NCI-H1048 (cell line): Measurements from ENCODE around the gene FAM181A.

Experiments
- DNase-seq: peaks from one replicate; lab custom pipeline; 2025; lab: John Stamatoyannopoulos, UW

FAM181A gene

DNA sequence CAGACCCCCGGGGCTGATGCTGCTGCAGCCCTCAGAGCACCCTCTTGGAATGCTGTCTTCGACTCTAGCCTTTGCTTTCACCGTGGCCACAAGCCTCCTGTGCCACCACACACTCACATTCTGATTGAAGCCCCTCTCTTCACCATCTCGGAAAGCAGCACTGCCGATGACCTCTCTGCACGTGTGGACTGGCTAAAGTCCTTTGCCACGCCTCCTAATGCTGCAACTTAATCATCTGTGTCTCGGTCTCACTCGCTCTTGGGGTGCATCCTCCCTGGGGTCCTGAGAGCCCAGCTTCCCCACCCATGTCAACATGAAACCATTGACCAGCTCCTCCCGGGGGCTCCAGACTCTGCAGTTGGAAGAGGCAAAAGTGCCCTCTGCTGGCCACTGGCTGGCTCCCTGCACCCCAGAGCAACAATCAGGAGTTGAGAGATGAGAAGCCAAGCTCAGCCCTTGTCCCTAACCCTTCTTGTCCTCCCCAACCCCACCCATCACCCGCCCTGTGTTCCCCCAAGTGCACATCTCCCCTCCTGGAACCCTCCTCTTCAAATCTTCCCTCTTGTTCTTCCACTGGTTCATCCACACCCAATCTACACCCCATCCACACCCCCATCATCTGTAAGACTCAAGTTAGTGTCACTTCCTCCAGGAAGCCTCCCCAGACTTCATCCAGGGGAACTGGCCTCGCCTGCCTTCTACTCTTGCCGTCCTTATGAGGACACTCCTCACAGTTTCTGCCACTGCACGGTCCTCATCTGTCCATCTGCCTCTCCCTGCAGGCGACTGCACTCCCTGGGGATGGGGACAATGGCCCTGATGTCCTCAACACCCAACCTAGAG lies 23.6 kb upstream of the FAM181A start:
- no peak for DNase-seq

DNA sequence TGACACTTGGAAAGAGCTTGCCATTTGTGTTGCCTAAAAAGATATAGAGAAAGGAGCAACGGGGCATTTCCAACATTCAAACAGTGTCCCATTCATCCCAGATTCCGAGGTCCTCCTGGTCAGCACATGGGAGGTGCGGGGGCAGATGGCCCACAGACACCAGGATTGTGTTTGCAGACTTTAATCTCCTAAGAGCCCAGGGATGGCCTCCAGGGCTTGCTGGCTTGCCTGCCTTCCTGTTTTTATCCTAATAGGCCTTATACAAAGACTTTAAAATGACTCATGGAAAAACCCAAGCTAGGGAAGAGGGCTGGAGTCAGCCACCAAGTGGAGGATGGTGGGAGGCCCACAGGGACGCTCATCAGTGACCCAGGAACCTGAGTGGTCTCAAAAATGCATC lies 21.5 kb upstream of the FAM181A start:
- DNase-seq, result no peak

DNA sequence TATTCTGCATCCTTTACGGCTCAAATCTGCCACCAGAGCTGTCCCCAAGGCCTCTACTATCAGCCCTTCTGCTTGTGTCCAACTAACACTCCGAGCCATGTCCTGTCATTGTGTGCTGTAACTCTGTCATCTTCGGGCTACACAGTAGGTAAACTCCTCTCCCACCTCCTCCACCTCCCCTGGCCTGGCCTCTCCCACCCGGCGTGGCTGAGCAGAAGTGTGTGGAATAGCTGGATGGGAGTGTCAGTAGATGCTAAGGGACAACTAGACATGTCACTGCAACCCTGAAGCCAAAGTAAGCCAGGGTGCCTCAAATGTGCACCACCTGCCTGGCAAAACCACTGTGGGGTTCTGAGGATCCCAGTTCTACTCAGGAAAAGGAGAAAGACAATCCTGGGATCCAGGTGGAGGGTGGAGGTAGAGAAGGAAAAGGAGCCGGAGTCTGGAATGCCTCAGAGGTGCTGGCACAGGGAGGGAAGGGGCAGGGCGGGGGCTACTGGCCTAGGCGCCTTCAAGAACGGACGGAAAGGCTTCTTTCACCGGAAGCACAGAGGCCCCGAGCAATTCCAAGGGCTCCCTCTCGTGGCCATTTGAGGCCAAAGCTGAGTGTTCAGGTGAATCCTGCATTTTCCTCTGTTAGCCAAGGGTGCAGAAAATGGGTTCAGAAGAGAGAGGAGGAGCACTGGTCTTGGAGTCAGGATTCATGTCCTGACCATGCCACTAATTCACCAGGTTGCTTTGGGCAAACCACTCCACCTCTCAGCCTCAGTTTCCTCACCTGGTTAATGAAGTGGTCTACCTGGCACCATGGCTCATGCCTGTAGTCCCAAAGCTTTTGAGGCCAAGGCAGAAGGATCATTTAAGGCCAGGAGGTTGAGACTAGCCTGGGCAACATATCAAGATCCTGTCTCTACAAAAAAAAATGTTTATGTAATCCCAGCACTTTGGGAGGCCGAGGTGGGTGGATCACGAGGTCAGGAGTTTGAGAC lies 20.5 kb upstream of the FAM181A start:
- peak; percentile 28 for DNase-seq

DNA sequence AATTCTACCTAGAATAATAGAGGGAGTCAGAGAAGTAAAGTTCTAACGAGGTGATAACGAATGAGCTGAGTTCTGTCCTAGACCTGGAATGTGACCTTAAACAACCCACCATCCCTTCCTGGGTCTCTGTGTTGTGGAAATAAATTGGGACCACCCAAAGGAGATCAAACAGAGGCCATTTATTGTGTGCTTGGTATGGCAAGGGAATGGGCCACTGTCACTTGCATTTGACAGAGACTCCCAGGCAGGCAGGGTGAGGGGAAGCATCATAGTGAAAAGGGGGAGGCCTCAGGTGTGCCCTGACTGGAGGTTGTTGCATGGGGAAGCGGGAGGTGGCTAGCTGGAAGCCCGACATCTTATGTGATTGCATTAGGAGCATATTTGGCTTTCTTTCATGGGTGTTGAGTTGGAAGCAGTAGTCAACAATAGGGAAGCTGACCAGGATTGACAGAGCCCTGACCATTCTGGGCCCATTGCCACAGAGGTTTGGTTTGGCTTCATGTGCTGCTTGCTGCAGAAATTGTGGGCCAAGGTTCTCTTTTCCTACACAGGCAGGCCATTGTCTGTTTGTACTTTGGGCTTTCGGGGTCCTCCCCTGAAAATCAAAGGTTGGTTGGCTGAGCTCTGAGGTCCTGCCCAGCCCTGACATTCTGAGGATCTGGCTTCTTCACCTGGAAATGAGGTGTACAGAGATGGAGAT lies 17.6 kb upstream of the FAM181A start:
- DNase-seq, result no peak

DNA sequence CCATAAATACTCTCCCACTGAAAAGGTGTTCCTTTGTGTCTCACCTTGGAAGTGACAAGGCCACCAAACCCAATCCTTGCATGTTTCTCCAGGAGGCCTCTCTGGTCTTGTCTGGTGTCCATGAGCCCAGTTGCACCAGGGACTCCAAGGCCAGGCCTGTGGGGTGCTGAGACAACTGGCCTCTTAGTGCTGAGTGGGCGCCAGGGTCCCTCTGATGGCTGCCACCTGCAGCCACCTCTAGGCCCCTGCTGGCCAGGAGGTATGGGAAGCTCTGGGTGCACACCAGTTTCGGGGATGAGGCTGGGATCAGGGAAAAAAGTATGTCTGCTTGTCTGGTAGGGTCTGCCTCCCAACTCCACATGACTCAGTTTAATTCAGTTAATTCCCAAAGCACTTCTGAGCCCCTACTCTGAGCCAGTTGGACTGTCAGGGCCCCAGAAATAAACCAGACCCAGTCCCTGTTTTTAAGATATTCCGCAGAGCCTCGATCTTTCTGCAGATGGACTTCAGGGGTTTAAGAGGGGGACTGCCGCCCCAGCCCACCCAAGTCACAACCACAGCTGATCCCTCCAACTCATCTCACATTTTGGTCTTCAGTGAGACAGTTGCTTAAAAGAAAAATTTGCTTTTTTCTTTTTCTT lies 15.0 kb upstream of the FAM181A start:
- no peak for DNase-seq

DNA sequence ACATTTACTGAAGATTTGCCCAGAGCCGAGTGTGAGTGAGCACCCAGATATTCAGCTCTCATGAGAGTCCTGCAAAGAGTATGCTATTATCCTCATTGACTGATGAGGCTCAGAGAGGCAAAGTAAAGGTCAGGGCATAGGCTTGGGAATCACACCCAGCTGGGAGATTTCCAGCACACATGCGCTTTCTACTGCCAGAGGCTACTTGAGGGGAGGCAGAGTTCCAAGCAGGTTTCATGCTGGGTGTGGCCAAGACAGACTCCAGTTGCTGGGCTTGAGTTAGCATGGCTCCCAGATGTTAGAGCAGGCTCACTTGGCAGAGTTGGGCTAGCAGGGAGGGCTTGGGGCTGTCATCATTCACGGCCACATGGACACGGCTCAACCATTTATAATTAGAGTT lies 14.4 kb upstream of the FAM181A start:
- DNase-seq, result no peak

DNA sequence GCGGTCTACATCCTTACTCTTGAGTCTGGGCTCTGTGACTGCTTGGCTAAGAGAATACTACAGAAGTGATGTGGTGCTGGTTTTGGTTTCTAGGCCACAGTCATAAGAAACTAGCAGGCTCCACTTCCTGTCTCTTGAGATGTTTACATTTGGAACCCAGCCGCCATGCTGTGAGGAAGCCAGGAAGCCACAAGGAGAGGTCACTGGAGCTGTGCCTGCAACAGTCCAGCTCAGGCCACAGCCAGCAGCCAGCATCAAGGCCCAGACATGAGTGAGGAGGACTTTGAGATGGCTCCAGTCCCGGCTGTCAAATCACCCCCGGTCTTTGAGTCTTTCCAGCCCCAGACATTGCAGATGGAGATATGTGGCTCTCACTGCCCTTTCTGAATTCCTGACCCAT lies 12.9 kb upstream of the FAM181A start:
- DNase-seq, result no peak

DNA sequence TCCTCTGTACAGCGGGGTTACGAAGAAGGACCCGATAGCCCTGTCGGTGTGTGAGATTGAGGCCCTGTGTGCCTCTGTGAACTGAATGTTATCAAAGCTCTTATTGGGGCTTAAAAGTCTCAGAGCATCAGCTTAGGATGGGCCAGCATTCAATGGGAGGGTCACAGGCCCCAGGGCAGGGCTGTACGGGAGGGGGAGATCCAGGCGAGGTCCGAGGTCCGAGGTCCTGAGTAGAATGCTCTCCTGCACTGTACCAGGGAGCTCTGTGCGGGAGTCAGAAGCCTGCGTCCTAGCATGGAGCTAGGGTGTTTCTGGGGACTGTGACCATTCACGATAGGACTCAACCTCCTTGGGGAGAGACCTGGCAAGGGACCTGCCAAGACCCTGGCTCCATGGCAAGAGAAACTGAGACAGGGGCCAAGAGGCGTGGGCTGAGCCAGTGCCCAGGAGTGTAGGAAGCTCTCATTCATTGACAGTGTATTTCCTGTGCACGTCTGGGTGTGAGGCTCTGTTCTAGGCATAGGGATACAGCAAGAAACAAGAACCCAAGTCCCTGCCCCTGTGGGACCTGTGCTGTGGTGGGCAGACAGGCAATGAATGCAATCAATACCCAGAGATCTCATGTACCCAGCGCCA lies 12.0 kb upstream of the FAM181A start:
- no peak for DNase-seq

DNA sequence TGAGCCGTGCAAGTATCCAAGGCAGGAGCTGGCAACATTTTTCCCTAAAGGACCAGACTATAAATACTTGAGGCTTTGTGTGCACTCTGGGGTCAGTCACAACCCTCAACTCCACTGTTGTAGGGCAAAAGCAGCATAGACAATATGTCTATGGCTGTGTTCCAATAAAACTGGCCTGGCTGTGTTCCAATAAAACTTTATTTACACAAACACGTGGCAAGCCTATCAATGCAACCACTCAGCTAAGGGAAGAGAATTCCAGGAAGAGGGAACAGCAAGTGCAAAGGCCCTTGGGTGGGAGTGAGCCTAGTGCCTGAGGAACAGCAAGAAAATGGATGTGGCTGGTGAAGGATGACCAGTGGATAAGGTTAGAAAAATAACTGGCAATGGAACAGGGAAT lies 11.3 kb upstream of the FAM181A start:
- DNase-seq, result no peak

DNA sequence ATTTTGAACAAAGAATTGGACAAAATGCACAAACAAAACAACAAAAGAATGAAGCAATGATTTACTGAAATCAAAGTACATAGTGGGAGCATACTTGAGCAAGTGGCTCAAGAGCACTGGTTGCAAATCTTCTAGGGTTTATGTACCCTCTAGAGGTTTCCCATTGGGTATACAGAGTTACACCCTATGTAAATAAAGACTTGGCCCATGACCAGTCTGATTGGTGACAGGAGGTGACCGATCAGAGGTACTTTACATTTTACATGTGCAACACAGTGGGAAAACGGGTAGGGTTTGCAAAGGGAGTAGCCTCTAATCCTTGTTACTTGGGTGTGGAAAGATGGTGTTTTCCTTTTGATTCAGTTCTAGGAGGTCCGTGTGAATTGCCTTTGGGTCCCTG lies 10.6 kb upstream of the FAM181A start:
- no peak for DNase-seq

DNA sequence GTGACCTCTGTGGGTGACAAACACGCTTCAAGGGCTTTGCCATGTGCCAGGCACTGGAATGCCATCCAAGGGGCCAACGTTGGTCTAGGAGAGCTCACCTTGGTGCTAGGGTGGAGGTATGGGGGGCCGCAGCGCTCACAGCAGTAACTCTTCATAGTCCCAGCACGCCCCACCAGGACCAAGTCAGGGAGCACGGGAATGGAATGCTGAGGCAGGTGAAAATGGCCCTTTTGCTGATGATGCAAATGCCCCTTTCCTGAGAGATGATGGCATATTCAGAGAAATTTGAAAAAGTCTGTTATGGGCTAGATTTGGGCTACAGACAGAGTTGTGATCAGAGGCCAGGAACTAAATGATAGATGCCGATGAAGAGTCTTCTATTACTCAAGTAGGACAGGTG lies 10.0 kb upstream of the FAM181A start:
- no peak for DNase-seq

DNA sequence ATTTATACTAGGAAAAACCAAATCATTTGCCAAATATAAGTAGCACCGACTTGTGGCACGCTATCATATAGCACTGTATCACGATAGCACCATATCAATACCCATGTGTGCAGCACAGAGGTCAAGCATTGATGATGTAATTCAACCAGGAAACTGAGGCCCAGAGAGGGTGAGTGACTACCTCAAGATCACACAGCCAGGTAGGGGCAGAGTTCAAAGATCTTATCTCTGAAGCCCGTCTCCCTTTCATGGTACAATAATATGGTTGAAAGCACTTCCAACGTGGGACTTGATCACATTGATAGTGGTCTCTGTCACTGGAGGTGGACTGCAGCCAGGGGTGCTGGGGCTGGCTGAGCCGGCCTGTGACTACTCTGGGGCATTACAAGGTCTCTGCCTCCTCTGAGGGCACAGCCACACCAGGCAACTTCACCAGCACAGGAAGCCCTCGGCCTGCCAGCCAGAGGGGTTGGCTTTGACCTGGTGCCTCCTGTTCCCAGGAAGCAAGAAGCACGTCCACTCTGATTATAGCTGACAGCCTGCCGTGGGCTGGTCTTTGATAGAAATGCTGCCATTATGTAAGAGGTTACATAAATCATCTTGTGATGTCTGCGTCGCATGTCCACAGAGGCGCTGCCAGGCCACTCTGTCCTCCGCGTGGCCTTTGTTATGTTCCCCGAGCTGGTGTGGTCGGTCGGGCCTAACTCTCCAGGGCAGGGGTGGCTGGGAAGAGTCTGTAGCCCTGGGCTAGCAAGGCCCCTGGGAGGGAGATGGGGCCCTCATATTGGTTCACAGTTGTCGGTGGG lies 5.9 kb upstream of the FAM181A start:
- DNase-seq, result no peak

DNA sequence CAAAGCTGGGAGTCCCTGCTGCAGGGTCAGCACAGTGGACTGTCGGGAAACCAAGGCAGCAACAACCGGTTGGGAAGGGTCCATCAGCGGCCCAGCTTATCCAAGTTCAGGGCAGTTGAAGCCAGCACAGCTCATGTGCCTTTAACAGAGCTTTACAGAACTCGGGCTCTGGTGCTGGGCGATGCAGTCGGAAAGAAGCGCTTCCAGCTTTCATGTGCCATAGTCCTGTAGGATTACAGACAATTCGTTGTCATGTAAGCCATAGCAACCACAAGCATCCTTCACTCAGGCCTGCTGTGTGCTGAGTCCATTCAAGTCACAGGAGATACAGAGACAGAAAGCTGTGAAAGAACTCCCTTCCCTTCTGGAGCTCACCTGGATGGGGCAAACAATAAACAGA lies 3.5 kb upstream of the FAM181A start:
- no peak for DNase-seq

DNA sequence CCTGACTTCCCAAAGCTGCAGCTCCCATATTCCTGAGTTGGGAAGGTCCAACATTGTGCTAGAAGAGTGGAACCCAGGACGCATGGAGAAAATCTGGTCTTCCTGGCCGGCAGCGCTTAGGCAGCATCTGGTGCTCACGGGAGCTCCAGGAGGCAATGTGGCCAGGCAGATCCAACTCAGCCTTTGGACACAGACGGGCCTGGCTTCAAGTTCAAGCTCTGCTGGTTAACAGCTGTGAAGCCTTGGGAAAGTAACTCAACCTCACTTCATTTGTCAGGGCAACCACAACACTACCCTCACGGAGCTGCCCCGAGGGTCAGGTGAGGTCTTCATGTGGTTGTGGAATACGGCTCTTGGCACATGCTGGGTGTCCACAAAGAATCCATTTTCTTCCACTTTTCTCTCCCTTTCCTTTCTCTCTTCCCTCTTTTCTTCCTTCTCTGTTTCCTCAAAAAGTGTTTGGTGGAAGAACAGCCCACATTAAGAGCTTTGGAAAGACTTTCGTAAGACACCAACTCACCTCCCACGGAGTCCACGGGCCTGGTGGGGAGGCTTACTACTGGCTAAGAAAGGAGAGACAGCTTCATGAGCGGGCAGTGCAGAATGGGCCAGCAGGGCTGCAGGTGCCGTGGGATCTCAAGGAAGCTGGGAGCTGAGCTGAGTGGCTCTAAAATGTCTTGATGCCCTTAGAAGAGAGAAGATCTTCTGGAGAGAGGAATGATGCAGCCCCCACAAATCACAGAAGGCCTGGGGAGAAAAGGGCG lies 2.4 kb upstream of the FAM181A start:
- no peak for DNase-seq

DNA sequence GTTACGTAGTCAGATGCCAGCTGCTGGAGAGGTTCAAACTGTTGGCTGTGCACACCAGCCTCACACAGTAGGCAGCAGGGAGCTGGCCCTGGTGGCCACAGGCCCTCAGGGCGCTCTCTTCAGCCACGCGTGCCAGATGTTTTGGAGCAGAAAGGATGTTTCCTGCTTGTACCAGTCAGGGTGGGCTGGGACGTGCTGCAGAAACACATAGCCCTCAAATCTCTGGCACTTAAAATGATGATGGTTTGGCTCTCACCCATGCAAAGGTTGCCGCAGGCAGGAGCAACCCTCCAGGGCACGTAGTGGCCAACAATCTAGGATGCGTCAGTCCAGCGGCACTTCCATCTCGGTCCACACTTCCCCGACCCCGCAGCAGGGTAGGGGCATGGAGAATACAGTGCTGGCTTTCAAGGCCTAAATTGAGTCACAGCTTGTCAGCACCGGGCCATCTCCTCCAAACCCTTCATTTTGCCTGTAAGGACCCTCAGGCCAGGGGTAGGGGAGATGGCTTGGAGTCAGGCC lies 1.7 kb upstream of the FAM181A start:
- no peak for DNase-seq

DNA sequence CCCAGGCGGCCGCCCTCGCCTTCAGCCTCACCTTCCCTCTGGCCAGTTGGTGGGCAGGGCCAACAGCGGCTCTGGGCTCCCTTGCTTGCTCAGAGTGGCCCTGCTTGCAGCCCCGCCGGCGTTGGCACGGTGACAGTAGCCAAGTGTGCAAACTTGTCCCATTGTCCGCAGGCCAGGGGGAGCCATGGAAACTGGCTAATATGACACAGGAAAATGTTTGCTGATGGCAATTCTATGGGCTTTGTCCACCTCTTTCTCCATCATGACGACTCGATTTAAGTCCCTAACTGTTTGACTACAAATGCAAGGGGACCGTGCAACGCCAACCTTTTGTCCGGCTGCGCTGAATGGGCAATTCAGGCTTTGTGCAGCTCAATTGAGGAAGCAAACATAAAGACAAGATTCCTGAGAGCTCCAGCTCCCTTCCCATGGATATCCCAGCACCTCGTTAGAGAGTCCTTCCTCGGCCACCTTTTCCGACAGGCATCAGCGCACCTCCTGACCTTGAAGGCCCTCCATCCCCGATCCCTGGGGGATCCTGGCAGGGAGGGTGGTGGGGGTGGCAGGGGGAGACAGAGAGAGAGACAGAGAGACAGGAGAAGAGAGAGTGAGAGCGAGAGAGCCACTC lies 785 bp upstream of the FAM181A start:
- DNase-seq, result no peak

DNA sequence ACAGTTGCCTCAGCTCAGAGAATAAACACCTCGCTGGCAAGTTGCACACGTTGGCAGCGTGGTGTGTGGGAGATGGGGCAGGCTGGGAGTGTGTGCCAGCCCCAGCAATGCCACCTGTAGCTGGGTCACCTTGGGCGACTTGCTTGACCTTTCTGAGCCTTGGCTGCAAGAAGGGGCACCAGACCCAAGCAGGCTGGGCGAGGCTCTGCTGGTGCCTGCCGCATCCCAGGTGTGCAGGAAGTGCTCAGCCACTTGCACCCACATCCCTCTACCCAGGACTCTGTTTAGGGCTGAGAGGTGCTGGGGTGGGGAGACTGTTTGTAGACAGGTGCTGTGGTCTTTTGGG lies 629 bp downstream of the FAM181A start:
- DNase-seq, result no peak

DNA sequence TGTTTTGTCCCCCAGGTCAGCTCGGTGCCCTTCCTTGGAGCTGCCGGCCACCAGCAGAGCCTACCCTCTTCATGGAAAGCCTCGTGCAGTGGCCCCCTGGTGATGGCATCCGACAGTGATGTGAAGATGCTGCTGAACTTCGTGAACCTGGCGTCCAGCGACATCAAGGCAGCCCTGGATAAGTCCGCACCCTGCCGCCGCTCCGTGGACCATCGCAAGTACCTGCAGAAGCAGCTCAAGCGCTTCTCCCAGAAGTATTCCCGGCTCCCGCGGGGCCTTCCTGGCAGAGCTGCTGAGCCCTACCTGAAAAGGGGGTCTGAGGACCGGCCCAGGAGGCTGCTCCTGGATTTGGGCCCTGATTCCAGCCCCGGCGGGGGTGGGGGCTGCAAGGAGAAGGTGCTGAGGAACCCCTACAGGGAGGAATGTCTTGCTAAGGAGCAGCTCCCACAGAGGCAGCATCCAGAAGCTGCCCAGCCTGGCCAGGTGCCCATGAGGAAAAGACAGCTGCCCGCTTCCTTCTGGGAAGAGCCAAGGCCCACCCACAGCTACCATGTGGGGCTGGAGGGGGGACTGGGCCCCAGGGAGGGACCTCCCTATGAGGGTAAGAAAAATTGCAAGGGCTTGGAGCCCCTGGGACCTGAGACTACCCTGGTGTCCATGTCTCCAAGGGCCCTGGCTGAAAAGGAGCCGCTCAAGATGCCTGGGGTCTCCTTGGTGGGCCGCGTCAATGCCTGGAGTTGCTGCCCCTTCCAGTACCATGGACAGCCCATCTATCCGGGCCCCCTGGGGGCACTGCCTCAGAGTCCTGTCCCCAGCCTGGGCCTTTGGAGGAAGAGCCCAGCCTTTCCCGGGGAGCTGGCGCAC lies 1.3 kb downstream of the FAM181A start:
- no peak for DNase-seq
